ENCODE results near the gene ATP13A1. TPM values are rescaled to one million over a fixed set of nuclear protein-coding genes. Genes with fewer than 3 reads are reported as not detected.

Gene ATP13A1
- total RNA-seq, 2 donors from 2014 or later: 77.0 to 79.8 TPM

DNA sequence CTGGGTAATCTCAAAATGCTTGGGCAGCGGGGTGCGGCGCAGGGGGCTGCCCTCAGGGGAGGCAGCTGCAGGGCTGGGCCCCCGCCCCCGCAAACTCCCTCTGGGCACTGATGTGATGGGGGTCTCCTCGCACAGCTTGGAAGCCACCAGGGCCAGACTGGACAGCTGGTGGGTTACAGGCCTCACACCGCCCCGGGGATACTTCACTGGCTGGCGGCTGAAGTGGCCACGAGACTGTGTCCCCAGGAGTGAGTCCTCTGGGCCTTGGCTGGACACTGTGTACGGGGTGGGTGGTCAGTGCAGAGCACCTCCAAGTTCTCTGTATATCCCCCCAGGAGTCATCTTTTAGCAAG is 33.4 kb downstream of the ATP13A1 start:
- H3K9me3 ChIP-seq (ENCODE audit: control insufficient read depth, low read length): no peaks in the 10 kb centered on the region
- no peak for TF ChIP-seq CTCF (conservative IDR thresholded peaks at IDR 0.05)
- WGBS, 2 experiments (ENCODE audit: insufficient coverage in 1 of 2, insufficient read length in 1 of 2): 94 to 96% methylated on average over 8 to 11 of the region's 11 CpGs
- Mint-ChIP-seq H3K36me3 (ENCODE audit: low read depth) (peaks cover 34% of the 10 kb centered on the region), H3K27me3 (ENCODE audit: insufficient read depth) (no peaks in the 10 kb centered on the region), H3K4me1 (peaks cover 16% of the 10 kb centered on the region), H3K9me3 (no peaks in the 10 kb centered on the region), H3K27ac (no peak overlapping the region), H3K4me3 (no peak overlapping the region)
- H3K4me1 ChIP-seq (ENCODE audit: control insufficient read depth, insufficient read depth, low read length): peaks cover 10% of the 10 kb centered on the region
- H3K4me3 ChIP-seq (ENCODE audit: low read length): no peak overlapping the region
- H3K27ac ChIP-seq (ENCODE audit: low read depth, low read length): no peak overlapping the region
- no peak for DNase-seq
- H3K36me3 ChIP-seq (ENCODE audit: control insufficient read depth, insufficient read depth, low read length): peaks cover 38% of the 10 kb centered on the region
- no peak overlapping the region for H3K9ac ChIP-seq (ENCODE audit: extremely low read depth, low read length, poor library complexity, severe bottlenecking)
- H3K27me3 ChIP-seq (ENCODE audit: control insufficient read depth, insufficient read depth, low read length, poor library complexity, severe bottlenecking): no peaks in the 10 kb centered on the region

- Histone ChIP-seq H3K9ac (ENCODE audit: extremely low read depth, low read length, poor library complexity, severe bottlenecking) (peak overlapping the region; percentile 72), H3K27me3 (ENCODE audit: control insufficient read depth, insufficient read depth, low read length, poor library complexity, severe bottlenecking) (no peaks in the 10 kb centered on the region), H3K27ac (ENCODE audit: low read depth, low read length) (peak overlapping the region; percentile 87), H3K9me3 (ENCODE audit: control insufficient read depth, low read length) (no peaks in the 10 kb centered on the region), H3K4me3 (ENCODE audit: low read length) (peak overlapping the region; percentile 90), H3K4me1 (ENCODE audit: control insufficient read depth, insufficient read depth, low read length) (peaks cover 10% of the 10 kb centered on the region), H3K36me3 (ENCODE audit: control insufficient read depth, insufficient read depth, low read length) (peaks cover 39% of the 10 kb centered on the region)
- H3K9me3 Mint-ChIP-seq: no peaks in the 10 kb centered on the region
- H3K27ac Mint-ChIP-seq: peak overlapping the region; percentile 96
- DNase-seq: peak; percentile 96
- TF ChIP-seq CTCF (conservative IDR thresholded peaks at IDR 0.05): no peak
- peaks cover 34% of the 10 kb centered on the region for H3K36me3 Mint-ChIP-seq (ENCODE audit: low read depth)
- H3K27me3 Mint-ChIP-seq (ENCODE audit: insufficient read depth): no peaks in the 10 kb centered on the region
- peak overlapping the region; percentile 81 for H3K4me3 Mint-ChIP-seq
- 10 to 28% methylated on average over 14 to 51 of the region's 51 CpGs for WGBS, 2 experiments (ENCODE audit: insufficient coverage in 1 of 2, insufficient read length in 1 of 2)
- H3K4me1 Mint-ChIP-seq: peaks cover 16% of the 10 kb centered on the region
These were observed 34.9 kb downstream of the ATP13A1 start for GRCh38 chr19:19628501-19629134.

DNA sequence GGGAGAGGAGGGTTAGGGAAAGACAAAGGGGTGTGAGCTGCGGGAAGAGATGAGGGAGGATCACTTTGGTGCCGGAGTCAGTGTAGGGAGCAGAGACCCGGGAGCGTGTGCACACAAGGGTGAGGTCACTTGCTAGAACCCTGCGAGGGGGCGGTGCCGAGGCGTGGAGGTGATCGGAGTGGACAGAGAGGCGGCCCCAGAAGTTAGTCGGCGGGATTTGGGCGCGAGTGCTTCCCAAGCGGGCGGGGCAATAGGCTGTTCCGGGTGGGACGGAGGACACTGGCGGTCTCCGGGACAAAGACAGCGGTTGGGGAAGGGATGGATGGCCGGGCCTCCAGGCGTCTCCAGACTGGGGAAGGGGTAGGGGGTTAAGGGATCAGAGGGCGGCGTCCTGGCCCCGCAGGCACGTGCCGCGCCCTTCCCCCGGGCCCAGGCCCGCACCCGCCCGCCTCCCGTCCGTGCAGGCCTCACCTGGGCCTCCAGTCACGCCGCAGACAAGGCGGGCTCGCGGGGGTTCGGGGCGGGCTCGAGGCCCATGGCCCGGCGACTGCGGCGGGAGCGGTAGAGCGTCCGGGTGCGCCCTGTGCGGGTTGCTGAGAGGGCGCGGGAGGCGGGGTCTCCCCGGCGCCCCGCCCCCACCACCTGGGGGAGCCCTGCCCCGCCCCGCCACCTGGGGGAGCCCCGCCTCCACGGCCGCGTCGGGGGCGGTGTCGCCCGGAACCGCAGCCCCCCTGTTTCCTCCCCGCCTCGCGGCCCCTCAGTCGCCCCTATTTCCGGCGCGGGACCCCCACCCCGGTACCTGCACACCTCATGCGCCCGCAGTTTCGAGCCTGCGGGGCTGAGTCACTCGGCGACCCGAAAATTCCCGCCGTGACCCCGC is 35.6 kb downstream of the ATP13A1 start, which contains the start of gene LPAR2:
TSS of gene LPAR2 (minus strand) at position 600 of the 880 bp plus-strand sequence. CDS start 945 bp downstream, outside the sequence.
- no peaks in the 10 kb centered on the region for H3K27me3 Mint-ChIP-seq (ENCODE audit: insufficient read depth)
- H3K4me3 Mint-ChIP-seq: peak within 1 kb of the TSS; percentile 81
- Histone ChIP-seq H3K9me3 (ENCODE audit: control insufficient read depth, low read length) (no peaks in the 10 kb centered on the region), H3K4me3 (ENCODE audit: low read length) (peak within 1 kb of the TSS; percentile 90), H3K4me1 (ENCODE audit: control insufficient read depth, insufficient read depth, low read length) (peaks cover 10% of the 10 kb centered on the region), H3K27me3 (ENCODE audit: control insufficient read depth, insufficient read depth, low read length, poor library complexity, severe bottlenecking) (no peaks in the 10 kb centered on the region), H3K9ac (ENCODE audit: extremely low read depth, low read length, poor library complexity, severe bottlenecking) (peak within 1 kb of the TSS; percentile 72), H3K27ac (ENCODE audit: low read depth, low read length) (peak within 1 kb of the TSS; percentile 87), H3K36me3 (ENCODE audit: control insufficient read depth, insufficient read depth, low read length) (peaks cover 38% of the 10 kb centered on the region)
- TF ChIP-seq CTCF (conservative IDR thresholded peaks at IDR 0.05): peak; percentile 35
- DNase-seq: peak; percentile 89
- H3K4me1 Mint-ChIP-seq: peaks cover 16% of the 10 kb centered on the region
- H3K36me3 Mint-ChIP-seq (ENCODE audit: low read depth): peaks cover 31% of the 10 kb centered on the region
- H3K9me3 Mint-ChIP-seq: no peaks in the 10 kb centered on the region
- H3K27ac Mint-ChIP-seq: peak within 1 kb of the TSS; percentile 96
- 1 to 4% methylated on average over 19 to 87 of the region's 87 CpGs for whole genome bisulfite sequencing, 2 experiments (ENCODE audit: insufficient coverage in 1 of 2, insufficient read length in 1 of 2)
